ENCODE measurements around the gene SCAMP4.
A peak's percentile ranks its signal among the peaks of the same experiment; 100 is the strongest.

Gene SCAMP4, protein sequence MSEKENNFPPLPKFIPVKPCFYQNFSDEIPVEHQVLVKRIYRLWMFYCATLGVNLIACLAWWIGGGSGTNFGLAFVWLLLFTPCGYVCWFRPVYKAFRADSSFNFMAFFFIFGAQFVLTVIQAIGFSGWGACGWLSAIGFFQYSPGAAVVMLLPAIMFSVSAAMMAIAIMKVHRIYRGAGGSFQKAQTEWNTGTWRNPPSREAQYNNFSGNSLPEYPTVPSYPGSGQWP

GRCh38 chr19:1905110-1905862, at the start of gene SCAMP4, which contains the start of gene ADAT3:
Gene SCAMP4 (plus strand): TSS chr19:1905399. CDS start chr19:1915020, 9,621 bp downstream.
Gene ADAT3 (plus strand): TSS chr19:1905399. CDS start chr19:1912048, 6,649 bp downstream.
- DNase-seq, result peak; percentile 98

DNA sequence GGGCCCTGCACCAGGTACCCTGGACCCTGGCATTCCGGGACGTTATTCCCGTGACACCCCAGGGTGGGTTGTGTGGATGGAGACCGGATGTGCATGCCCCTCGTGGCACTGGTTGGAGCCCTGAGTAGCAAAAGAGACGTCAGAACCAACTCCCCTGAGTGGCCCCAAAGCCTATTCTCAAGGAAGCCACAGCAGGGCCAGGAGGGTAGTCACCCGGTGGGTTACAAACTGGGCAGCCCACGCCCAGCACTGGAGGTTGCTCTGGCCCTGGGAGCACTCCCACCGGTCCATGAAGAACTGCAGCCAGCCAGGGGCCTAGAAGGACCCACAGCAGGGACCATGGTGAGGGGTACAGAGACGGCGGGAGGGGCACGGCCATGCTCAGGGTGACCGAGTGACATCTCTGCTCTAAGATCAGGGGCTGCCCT, 49.4 kb upstream of the SCAMP4 start:
- DNase-seq, result no peak

GRCh38 chr19:1856345-1856697, 48.9 kb upstream of the SCAMP4 start:
- no peak for DNase-seq

DNA sequence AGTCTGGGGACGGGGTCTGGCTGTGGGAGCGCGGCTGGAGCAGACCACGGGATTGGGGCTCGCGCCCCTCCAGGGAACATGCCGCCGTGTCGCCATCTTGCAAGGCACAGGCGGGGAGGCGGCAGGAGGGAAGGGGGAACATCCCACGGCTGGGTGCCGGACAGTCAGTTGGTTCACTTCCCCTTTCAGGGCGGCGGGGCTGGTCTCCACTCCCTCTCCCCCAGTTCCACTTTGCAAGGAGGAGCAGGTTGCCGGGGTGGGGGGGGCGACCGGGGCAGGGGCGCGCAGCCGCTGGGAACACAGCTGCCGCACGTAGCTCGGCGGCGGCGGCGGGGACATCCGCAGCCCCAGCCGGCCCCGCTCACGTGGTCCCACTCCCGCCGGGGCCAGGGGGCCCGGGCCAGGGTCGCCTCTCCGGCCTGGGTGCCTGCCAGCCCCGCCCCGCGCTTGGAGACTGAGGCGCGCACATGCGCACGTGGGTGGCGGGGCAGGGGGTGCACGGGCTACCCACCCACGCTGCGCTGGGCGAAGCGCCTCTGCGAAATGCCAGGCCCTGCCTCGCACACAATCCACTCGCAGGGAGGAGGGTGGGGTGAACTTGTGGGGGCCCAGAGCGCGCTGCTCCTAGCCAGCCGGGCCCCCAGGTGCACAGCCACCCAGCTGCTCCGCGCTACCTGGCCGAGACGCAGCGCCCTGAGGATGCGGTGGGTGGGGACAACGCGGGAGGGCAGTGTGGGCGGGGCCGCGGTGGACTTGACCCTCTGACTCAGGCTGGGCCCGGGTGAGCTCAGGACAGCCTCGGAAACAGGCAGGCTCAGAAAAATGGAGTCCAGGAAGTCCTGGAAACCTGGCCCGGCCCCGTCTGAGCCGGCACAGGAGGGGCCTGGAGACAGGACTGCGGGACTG, 48.2 kb upstream of the SCAMP4 start:
- peak; percentile 80 for DNase-seq

- peak; percentile 73 for DNase-seq
These were observed 47.4 kb upstream of the SCAMP4 start for GRCh38 chr19:1857648-1858326.

DNA sequence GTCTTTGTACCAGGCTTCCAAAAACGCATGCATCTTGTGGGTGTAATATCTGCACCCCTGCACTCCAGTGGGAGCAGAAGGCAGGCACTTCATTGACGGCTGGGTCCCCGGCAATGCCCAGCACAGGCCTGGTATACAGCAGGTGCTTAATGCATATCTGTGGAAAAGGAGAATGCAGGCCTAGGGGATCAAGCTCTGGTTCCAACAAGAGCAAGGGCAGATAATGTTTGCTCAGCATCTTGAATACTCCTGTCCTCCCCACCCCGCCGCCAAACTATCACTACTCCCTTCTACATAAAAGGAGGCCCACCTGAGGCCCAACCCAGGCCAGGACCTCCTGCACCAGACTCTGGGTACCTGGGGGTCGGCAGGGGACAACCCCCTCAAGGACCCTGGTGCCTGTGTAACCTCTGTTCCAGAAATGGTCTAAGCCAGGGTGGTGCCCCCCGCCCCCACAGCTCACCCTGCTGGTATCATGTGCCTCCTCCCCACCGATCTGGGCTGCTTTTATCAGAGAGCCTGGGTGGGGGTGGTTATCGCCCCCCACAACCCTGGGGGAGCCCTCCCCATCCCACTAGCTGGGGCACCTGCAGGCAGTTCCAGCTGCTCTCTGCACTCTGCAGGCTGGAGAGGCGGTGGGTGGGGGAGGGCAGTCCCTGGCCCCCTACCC, 46.7 kb upstream of the SCAMP4 start:
- no peak for DNase-seq

DNA sequence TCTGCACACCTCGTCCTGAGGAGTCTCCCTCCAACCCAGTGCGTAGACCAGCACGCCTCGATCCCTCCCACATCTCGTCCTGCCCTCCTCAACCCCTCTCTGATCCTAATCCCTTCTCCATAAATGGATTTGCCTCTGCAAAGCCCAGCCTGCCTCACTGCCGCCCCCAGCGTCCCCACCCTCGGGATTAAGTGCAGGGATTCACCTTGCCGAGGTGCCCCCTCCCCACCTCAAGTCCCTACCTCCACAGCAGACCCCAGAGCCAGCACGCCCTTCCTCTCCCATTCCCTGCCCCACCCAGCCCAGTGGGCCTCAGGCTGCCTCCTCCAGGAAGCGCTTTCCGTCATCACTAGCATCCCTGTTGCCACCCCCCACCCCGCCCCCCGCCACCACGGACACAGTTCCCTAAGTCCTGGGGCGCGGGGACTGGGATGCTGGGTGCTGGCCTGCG, 45.8 kb upstream of the SCAMP4 start:
- no peak for DNase-seq

DNA sequence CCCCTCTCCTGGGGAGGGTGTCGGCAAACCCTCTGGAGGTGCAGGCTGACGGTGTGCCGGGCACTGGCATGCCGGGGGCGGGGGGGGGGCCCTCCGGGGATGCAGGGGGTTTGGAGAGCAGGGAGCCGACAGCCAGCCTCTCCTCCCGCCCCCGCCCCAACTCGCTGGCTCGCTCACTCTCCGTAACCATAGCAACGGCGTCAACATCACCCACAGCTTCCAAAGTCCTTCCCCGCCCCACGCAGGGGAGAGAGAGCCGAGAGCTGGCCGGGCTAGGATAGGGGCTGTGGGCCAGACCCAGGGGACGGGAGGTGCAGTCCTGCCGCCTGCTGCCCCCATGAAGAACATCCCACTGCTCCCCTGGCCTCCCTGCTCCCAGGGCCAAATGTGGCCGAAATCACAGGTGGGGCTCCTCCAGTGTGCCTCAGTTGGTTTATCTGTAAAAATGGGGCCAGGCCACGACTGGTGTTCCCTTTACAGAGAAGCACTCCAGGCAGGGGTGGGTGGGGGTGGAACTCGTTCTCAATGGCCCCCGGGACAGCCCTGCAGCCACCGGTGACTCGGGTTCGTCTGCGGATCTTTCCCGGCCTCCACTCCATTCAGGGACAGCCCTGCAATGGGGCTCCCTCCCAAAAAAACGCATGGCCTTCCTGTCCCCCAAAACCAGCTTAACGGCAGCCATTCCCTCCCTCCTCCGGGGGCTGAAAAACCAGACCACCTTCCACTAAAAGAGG, 45.0 kb upstream of the SCAMP4 start:
- DNase-seq, result no peak

- DNase-seq, result no peak
These were observed 44.2 kb upstream of the SCAMP4 start for GRCh38 chr19:1860821-1861598.

DNA sequence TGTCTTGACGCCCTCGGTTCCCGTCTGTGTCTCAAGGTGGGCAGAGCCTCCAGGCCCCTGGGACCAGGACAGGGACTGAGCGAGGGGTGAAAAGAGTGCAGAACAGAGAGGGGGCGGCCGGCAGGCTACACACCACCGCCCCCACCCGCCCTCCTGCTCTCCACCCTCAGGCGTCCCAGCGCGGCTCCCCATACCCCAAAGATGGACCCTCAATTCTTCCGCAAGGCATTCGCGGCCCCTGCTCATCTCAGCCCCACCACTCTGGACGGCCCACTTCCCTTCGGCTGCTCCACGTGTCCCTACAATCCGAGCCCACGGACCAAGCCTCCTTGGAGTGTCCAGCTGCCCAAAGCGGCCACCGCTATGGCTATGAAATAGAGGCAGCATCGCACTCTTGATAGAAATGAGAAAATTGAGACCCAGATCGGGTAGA, 43.6 kb upstream of the SCAMP4 start:
- DNase-seq, result no peak

DNA sequence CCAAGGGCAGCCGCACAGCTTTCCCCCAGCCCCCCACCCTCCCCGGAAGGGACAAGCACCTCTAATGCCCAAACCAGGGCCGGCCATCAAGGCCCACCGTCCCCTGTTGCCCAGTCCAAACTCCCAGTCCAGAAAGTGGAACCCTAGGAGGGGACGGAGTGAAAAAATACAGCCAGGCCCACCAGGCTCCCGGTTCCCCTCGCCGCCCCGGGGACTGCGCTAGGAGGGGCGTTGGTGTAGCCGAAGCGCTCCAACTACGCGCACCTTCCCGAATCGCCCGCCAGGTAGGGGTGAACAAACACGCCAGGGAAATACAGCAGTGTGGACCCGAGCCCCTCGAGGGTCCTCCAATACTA, 43.2 kb upstream of the SCAMP4 start:
- no peak for DNase-seq

- DNase-seq, result peak; percentile 41
These were observed 42.5 kb upstream of the SCAMP4 start for GRCh38 chr19:1862424-1863327.

DNA sequence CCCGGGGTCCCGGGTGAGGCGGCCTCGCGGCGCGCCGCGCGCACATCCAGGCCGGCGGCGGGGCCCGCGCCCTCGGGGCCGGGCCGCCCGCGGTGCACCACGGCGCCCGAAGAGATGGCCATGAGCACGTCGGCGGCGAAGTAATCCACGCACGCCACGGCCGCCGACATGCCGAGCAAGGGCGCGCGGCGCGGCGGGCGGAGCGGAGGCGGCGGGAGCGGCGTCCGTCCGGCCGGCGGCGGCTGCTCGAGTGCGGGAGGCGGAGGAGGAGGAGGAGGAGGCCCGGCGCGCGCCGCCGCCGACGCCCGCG, 41.9 kb upstream of the SCAMP4 start, which contains the start of gene KLF16:
Gene KLF16 (minus strand): TSS at position 252 of the 310 bp plus-strand sequence. CDS start 82 bp downstream, at position 170.
- no peak for DNase-seq

- DNase-seq, result peak; percentile 100
These were observed 41.3 kb upstream of the SCAMP4 start for GRCh38 chr19:1863638-1864479.

- DNase-seq, result peak; percentile 75
These were observed 40.6 kb upstream of the SCAMP4 start for GRCh38 chr19:1864480-1865171.

GRCh38 chr19:1865172-1866010, 39.8 kb upstream of the SCAMP4 start:
- no peak for DNase-seq

All from GDM1 (cell line).